Omental fat pad (tissue), 4 donors: Measurements from ENCODE around the gene FAM110D. TPM values are rescaled to one million over a fixed set of nuclear protein-coding genes. Genes with fewer than 3 reads are reported as not detected.

Experiments used
- ATAC-seq: fragments of 150-250 bp; one replicate; pipeline ENCODE4 v1.9.1; 2016; ENCODE audit warnings: mild to moderate bottlenecking, moderate library complexity; ENCODE audit not compliant: low FRiP score
- DNase-seq: peaks from one replicate; pipeline ENCODE4 v3.0.0-alpha.2; 2019; ENCODE audit warnings: low spot score
- CTCF ChIP-seq, 3 donors: fragments of 450-650 bp; IDR thresholded peaks; one replicate each; pipeline ENCODE4 v1.5.1; 2016 to 2017; ENCODE audit warnings: antibody characterized with exemption in 3 of 3, mild to moderate bottlenecking in 3 of 3, moderate library complexity in 2 of 3
- total RNA-seq, 4 donors: library from RNA; depleted of rRNA; stranded (reverse); fragments of >200 nt; gene quantifications; one replicate each; pipeline ENCODE4 v1.1.0, GENCODE V29; 2016

Gene FAM110D
- total RNA-seq, 4 donors from 2014 or later: 4.6 to 20.5 (median 13.2) TPM

- ATAC-seq (no peak), DNase-seq (no peak)
- TF ChIP-seq CTCF (IDR thresholded peaks at IDR 0.05): no peak
Measured at GRCh38 chr1:26114165-26114927, 44.5 kb upstream of the FAM110D start.

DNA sequence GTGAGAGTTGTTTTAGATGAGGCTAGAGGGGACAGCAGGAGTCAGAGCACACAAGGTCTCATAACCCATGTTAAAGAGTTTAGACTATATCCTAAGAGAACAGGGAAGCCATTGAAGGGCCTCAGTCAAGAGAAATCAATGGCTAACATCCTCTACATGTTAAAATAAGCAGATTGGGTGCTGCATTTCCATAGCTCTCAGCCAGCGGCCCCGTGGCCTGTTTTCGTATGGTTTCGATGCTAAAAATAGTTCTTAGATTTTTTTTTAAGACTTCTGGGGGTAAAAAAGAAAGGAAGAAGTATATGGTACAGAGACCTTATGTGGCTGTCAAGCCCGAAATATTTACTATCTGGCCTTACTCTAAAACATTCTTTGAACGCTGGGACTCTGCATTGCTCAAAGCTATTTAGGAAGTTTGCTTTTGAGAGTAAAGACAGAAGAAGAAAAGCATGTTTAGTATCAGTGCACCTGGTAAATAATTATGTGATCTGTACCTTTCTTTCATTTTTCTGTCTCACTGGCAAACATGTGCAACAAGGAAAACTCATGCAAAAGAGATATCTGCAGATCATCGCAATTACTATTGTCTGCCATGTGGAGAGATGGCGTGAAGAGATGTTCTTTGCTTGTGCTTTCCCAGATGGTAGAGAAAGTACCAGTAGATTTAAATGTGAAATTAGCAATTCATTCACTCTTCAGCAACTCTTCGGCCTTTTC, 38.8 kb upstream of the FAM110D start:
- TF ChIP-seq CTCF (IDR thresholded peaks at IDR 0.05): no peak
- DNase-seq (no peak), ATAC-seq (no peak)

DNA sequence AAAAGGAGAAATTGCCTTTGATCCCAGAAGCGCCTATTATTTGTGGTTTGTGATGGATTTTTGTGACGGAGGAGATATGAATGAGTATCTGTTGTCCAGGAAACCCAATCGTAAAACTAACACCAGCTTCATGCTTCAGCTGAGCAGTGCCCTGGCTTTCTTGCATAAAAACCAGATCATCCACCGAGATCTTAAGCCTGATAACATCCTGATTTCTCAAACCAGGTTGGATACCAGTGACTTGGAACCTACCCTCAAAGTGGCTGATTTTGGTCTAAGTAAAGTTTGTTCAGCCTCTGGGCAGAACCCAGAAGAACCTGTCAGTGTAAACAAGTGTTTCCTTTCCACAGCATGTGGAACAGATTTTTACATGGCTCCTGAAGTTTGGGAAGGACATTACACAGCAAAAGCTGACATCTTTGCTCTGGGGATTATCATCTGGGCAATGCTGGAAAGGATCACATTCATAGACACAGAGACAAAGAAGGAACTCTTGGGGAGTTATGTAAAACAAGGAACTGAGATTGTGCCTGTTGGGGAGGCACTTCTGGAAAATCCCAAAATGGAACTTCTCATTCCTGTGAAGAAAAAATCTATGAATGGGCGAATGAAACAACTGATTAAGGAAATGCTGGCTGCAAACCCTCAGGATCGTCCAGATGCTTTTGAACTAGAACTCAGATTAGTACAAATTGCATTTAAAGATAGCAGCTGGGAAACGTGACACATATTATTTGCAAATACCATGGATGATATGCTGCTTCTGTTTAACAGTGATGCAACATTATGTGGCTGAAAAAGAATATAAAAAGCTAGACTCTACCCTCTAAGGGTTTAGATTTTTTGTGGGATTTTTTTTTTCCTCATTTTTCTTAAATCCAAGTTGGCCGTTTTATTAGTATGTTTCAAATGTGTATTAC, 36.8 kb upstream of the FAM110D start:
- ATAC-seq (no peak), DNase-seq (no peak)
- TF ChIP-seq CTCF (IDR thresholded peaks at IDR 0.05): no peak

- TF ChIP-seq CTCF (IDR thresholded peaks at IDR 0.05): no peak
- DNase-seq: no peak
- ATAC-seq: no peak
Measured at GRCh38 chr1:26122988-26123973, 35.6 kb upstream of the FAM110D start.

DNA sequence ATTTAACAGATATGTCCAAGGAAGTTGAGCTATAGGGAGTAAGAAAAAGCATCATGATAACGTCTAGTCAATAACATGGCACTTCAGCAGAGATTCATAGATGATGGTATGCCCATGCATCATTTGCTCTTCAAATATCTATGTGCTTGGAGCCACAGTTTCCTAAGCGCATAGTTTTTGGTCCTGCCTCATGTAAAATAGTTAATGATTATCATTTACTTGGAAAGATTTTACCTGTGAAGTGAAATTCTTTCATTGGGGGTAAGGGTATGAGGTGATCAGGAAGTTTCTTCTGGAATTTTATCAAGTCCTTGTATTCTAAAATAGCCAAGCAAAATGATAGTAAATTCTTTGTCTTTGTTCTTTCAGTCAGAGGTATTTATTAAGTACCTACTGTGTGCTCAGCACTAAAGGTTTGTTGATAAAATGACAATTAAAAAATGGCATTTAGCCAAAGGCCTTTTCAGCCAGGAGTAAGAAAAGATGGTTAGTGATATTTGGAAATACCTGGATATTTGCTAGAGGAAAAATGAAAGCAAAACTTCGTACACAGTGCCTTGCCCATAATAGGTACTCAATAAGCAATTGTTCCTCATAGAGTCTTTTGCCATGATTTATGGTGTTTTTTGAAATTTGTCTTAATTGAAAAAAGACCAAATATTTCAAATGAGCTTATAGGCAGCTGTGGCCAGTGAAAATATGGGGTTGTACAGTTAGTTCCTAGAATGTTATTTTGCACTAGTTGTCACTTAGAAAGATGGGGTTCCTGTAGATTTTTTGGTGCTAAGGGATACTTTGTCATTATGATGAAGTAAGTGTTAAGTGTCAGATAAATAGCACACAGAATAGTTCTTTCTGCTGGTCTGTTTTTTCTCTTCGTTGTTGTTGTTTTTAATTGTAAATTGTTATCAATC, 34.2 kb upstream of the FAM110D start:
- TF ChIP-seq CTCF (IDR thresholded peaks at IDR 0.05): no peak
- ATAC-seq: no peak
- no peak for DNase-seq
